Choroid plexus epithelial cell (primary cell): ENCODE data around the gene BUD31.

Experiments
- DNase-seq: peaks from one replicate; pipeline ENCODE4 v3.0.0-alpha.2; 2010; ENCODE audit warnings: low read depth
- H3K4me3 ChIP-seq: 2 replicates; pipeline ENCODE4 v1.5.1; 2011; ENCODE audit warnings: low read depth, mild to moderate bottlenecking, control low read depth, low read length, moderate library complexity
- CTCF ChIP-seq: conservative IDR thresholded peaks from 2 replicates; pipeline ENCODE4 v1.5.1; 2011; ENCODE audit warnings: low read depth, mild to moderate bottlenecking, control low read depth, inconsistent platforms, low read length, moderate library complexity

The BUD31 gene

DNA sequence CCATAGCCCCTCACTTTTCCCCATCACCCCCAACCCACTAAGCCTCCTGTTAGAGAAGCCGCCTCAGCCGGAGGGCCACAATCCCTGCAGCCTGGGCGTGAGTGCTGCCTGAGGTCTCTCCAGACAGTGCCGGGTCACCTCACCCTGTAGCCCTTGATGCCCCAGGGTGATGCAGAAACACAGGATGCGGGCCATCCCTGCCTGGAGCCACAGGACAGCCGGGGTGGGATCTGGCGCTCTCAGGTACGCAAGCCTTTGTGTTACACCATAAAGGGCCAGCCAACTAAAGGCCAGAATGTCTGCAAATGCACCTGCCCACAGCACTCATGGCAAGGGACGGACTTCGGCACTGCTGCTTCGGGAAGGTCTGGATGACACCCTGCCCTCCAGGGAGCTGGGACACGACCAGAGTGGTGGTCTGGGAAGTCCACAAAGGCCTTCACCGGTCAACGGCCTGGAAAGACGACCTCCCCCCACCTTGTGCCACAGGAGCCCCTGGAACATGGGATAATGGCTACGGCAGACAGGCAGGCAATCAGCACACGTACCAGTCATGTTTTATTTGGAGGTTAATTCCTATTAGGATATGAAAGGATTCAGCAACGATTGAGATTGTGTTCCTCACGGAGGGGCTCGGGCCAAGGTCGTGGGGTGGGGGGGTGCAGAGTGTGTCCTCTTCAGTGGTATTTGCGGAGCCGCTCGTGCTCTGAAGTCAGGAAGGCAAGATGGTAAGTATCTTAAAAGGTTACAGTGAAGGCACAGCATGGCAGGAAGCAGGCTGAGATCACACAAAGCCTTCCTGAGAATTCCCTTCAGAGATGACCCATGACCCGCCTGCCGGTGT is 49.1 kb downstream of the BUD31 start:
- DNase-seq, result no peak
- H3K4me3 ChIP-seq, result no peak overlapping the region
- TF ChIP-seq CTCF, result no peak

DNA sequence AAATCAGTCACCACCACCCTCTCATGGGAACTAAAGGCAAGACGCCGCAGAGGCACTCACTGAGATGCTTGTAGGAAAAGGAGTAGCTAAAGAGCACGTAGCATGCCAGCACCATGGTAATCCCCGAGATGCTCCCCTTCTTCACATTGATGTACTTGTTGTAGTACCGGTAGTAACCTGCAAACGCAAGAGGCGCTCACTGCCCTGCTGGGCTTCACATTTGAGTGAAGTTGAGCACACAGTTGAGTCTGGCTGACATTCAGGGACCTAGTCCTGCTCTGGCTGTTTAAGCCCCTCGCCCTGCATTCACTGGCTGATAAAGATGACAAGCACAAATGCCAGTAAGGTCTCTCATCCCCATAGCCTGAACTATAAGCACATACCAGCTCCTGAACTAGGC is 50.3 kb downstream of the BUD31 start:
- DNase-seq, result peak; percentile 49

DNA sequence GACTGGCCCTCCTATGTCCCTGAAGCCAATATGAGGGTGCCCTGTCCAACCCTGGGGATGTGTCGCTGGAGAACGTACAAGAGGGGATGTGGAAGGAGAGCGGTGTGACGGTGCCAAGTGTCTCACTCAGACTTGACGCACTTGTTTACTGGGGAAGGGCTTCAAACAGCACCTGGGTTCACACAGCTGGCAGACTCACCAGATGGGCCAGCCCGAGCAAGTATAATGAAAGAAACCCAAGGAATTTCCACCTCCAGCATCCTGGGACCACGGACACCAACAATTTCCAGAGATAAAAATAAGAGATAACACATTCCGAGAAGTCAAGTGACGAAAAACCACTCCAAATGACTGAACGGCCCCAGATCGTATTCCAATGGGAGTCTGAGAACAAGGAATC is 51.9 kb downstream of the BUD31 start:
- DNase-seq, result no peak
- no peak for TF ChIP-seq CTCF
- no peak overlapping the region for H3K4me3 ChIP-seq

More for the DNA sequence above, 50.3 kb downstream of the BUD31 start:
- peak; percentile 52 for TF ChIP-seq CTCF
- H3K4me3 ChIP-seq, result no peak overlapping the region

DNA sequence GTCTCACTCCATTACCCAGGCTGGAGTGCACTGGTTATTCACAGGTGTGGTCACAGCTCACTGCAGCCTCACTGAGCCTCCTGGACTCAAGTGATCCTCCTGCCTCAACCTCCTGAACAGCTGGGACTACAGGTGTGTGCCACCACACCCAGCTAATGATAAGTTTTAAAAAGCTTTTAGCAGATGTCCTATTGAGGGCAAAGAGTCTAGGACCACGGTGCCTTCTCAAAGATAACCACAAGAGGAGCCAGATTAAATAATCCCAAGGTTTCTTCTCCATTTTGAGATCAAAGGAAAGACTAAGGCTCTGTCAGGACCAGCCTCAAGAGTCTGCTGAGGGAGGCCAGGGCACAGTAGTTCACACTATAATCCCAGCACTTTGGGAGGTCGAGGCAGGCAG is 52.5 kb downstream of the BUD31 start:
- no peak overlapping the region for H3K4me3 ChIP-seq
- peak; percentile 6 for TF ChIP-seq CTCF
- DNase-seq, result no peak

GRCh38 chr7:99465421-99465768 is 56.6 kb downstream of the BUD31 start:
- H3K4me3 ChIP-seq, result peak overlapping the region; percentile 99
- no peak for TF ChIP-seq CTCF
- no peak for DNase-seq

DNA sequence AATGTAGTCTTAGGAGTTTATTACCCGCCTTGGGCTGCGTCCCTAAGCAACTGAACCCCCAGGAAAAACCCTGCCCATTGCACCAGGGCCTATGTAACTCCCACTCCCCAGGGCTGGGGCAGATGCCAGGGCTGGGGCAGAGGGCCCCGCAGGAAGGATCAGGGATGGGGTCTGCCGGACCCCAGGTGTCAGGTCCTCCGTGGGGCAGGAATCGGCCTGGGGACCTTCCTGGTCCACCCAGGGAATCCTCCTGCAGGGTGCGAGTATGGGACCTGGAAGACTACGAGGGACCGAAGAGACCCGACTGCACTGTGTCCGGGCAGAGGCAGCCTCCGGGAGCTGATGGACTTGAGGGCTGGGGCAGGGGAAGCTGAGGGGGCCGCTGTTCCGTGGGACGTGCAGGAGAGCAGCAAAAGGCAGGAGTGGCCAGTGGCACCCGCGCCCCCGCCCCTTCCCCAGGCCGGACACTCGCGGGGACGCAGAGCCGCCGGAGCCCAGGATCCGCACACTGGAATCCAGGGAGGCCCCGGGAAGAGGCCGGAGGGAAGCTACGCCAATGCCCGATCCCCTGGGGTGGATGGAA is 59.7 kb downstream of the BUD31 start:
- TF ChIP-seq CTCF, result no peak

More for the DNA sequence above, 59.7 kb downstream of the BUD31 start:
- DNase-seq, result no peak
- no peak overlapping the region for H3K4me3 ChIP-seq
